NCI-H1436 treated with DMSO at 0.1 percent for 48 hours (cell line): ENCODE measurements around the gene SLC38A5.
A peak's percentile ranks its signal among the peaks of the same experiment; 100 is the strongest.
"Not testable (repeated sequence)": the region's sequence is repeated elsewhere in the genome, so short reads cannot be mapped to it uniquely, and the experiment has no call there.

ENCODE experiments used
- DNase-seq: peaks from one replicate; lab custom pipeline; 2025; lab: John Stamatoyannopoulos, UW

The SLC38A5 gene

DNA sequence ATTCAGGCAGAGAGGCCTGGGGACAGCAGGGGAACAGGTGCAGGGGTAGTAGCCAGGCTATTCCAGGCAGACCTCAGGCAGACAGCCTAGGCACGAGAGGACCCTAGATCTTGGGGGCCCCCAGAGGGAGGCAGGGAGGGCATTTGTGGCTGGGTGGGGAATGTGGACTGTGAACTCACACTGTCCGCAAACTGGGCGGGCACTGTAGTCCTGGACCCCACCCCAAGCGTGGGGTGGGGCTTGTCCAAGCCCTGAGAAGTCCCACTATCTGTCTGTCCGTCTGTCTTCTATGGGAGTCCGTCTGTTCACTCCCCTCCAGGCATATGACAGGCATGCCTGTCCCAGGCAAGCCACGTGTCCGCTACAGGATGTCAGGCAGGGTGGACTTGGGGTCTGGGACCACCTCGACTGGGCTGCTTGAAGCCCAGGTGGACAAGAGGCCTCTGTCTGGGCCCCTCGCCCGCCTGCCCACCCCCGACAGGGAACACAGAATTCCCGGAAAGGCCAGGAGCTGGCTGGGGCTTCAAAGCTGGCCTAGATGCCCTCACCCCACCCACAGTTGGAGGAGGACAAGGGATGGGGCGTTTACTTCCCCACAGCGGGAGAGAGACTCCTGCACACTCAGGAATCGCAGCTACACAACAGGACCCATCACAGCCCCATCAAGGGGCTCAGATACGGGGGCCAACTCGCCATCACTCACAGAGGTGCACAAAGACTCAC lies at the start of gene SLC38A5:
SLC38A5 (minus strand) TSS at position 151 of the 723 bp plus-strand sequence. CDS start 2,336 bp downstream, outside the sequence.
- no peak for DNase-seq

GRCh38 chrX:48519481-48519880 lies 49.4 kb upstream of the SLC38A5 start:
- DNase-seq = not testable (repeated sequence)

GRCh38 chrX:48516987-48517386 lies 46.9 kb upstream of the SLC38A5 start:
- no peak for DNase-seq

DNA sequence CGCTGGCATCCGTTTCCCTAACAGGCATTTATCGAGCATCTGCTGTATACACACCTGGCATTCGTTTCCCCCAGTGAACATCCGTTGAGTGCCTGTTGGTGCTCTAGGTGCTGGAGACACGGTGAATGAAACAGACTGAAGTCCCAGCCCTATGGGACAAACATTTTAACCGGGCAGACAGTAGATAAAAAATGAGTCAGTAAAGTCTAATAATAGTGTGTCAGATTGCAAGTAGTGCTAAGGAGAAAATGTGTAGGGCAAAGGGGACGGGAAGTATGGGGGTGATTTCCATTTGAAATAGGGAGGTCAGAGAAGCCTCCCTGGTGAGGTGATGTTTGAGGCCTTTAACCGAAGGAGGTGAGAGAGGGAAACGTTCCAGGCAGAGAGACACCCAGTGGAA lies 46.2 kb upstream of the SLC38A5 start:
- DNase-seq = no peak

DNA sequence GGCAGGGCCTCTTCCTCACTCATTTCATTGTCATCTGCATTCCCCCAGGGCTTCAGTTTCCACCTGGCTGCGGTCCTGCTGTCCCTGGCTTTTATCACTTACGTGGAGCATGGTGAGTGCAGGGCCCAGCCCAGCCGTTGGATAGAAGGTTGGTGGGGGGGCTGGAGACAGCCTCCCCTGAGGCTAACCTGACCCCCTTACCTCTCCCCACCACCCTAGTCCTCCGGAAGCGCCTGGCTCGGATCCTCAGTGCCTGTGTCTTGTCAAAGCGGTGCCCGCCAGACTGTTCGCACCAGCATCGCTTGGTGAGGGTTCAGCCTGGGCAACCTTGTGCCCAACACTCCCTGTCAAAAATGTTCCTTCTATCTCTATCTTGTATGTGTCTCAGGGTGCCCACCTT lies 45.8 kb upstream of the SLC38A5 start:
- no peak for DNase-seq

DNA sequence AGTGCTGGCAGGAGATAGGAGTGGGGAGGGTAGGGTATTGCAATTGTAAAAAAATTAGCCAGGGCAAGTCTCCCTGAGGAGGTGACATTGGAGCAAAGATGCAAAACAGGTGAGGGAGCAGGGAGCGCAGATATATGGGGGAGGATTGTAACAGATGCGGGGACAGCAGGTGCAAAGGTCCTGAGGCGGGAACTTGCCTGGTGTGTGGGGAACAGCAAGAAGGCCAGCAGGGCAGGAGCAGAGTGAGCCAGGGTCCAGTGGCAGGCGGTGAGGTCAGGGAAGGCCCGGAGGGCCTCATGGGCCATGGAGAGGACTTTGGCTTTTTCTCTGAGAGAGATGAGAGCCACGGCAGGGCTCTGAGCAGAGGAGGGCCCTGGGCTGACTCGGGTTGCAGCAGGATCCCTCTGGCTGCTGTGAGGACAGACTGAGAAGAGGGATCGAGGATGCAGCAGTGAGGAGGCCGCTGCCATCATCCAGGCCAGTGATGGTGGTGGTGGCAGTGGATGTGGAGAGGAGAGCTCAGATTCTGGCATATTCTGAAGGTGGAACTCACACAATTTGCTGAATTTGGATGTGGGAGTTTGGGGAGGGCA lies 44.9 kb upstream of the SLC38A5 start:
- DNase-seq = no peak

DNA sequence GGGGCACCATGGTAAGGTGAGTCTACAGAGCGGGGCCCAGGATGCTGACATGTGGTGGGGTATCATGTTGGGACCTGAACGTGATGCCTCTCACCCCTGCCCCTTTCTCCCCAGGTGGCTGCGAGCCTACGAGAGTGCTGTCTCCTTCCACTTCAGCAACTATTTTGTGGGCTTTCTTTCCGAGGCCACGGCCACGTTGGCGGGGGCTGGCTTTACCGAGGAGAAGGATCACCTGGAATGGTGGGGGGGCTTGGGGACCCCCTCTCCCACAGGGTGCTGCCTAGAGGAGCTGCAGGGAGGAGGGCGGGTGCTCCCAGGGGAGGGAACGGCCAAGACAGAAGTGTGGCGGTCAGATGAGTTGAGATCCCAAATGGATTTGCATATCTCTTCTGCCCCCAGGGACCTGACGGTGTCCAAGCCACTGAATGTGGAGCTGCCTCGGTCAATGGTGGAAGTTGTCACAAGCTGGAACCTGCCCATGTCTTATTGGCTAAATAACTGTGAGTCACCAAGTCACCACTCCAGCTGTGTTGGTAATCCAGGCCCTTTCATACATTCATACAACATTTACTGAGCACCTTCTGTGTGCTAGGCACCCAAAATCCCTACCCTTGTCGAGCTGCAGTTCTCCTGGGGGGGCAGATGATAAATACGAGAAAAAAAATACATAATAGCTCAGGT lies 44.2 kb upstream of the SLC38A5 start:
- DNase-seq = no peak

- no peak for DNase-seq
Measured at GRCh38 chrX:48513670-48514069, 43.6 kb upstream of the SLC38A5 start.

DNA sequence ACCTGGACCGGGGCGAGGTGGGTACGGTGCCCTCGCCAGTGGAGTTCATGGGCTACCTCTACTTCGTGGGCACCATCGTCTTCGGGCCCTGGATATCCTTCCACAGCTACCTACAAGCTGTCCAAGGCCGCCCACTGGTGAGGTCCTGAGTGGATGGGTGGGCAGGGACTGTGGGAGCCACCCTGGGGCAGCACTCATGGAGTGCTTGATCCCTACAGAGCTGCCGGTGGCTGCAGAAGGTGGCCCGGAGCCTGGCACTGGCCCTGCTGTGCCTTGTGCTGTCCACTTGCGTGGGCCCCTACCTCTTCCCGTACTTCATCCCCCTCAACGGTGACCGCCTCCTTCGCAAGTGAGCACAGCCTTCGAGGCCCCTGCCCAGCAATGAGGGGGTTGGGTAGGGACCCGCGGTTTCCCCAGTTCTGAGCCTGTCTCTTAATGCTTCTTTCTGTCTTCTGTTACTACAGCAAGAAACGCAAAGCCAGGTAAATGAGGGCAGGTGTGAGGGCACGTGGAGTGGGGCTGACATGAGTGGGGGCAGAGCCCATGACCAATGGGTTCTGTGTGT lies 42.4 kb upstream of the SLC38A5 start:
- DNase-seq = no peak

GRCh38 chrX:48511560-48511959 lies 41.5 kb upstream of the SLC38A5 start:
- no peak for DNase-seq

- DNase-seq = no peak
Measured at GRCh38 chrX:48509619-48510018, 39.6 kb upstream of the SLC38A5 start.

DNA sequence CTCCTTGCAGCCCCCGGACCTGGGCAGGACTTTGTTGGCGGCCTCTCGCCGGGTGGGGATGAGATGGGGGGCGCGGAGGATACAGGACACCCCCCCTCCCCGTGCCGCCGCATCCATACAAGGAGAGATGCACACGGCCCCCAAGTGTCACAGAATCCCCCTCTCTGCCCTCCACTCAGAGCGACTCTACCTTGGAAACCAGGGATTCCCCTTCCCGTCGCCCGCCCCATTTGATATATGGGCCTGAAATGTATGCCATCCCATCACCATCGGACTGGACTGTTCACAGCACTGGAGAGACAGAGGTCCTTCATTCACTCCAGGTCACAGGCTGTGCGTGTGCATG lies 39.2 kb upstream of the SLC38A5 start:
- no peak for DNase-seq

- peak; percentile 52 for DNase-seq
Measured at GRCh38 chrX:48508400-48509244, 38.6 kb upstream of the SLC38A5 start, which contains the start of gene PORCN. PORCN (plus strand) TSS chrX:48508992; CDS start chrX:48509821, 829 bp downstream.

- DNase-seq = no peak
Measured at GRCh38 chrX:48507246-48507645, 37.2 kb upstream of the SLC38A5 start.

DNA sequence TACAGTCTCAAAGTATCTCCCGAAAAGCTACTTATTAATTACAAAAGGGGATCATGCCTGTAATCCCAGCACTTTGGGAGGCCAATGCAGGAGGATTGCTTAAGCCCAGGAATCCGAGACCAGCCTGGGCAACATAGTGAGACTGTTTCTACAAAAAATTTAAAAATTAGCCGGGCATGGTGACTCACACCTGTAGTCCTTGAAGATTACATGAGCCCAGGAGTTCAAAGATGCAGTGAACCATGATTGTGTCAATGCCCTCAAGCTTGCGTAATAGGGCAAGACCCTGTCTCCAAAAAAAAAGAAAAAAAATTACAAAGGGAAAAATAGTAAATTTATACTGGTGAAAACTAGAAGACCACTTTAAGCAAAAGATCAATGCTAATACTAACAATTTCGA lies 35.4 kb upstream of the SLC38A5 start:
- no peak for DNase-seq

- DNase-seq = no peak
Measured at GRCh38 chrX:48504261-48504660, 34.2 kb upstream of the SLC38A5 start.

GRCh38 chrX:48498374-48498809 lies 28.3 kb upstream of the SLC38A5 start:
- DNase-seq = no peak

GRCh38 chrX:48497871-48498270 lies 27.8 kb upstream of the SLC38A5 start:
- DNase-seq = no peak

DNA sequence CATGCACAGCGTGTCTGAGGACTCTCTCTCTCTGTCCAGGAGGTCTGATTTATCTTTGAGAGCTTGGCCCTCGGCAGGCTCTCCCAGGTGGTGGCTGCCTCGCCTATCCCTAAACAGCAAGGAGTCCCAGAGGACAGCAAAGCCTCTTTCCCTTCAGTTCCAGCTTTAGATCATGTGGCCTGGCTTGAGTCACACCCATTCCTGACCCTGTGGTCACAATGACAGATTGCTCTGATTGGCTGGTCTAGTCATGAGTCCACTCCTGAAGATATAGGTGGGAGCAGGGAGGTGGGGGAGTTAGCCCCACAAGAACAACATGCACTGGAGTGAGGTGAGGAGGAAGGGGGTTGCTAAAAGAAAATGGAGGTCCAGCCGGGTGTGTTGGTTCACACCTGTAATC lies 26.6 kb upstream of the SLC38A5 start:
- DNase-seq = no peak

- no peak for DNase-seq
Measured at GRCh38 chrX:48493890-48494364, 23.9 kb upstream of the SLC38A5 start.

- DNase-seq = no peak
Measured at GRCh38 chrX:48492293-48492910, 22.3 kb upstream of the SLC38A5 start.
